OCI-LY7 (cell line): ENCODE results near the gene PHF1. TPM values are rescaled to one million over a fixed set of nuclear protein-coding genes. Genes with fewer than 3 reads are reported as not detected.
"Not testable (repeated sequence)": the region's sequence is repeated elsewhere in the genome, so short reads cannot be mapped to it uniquely, and the experiment has no call there.

Experiments
- BruUV-seq: library from RNA; stranded (reverse); fragments of 400-500 nt; replicated peaks from 2 replicates; lab custom pipeline; 2021; lab: Mats Ljungman, UMichigan
- CTCF ChIA-PET: fragments of 300-600 bp; sonication (Branson Sonifier 250); formaldehyde crosslinking; loops from one replicate; lab custom pipeline; 2022; ENCODE audit warnings: antibody characterized with exemption; ENCODE audit not compliant: unreplicated experiment; lab: Charles Lee
- POLR2A ChIA-PET: fragments of 300-600 bp; sonication (Branson Sonifier 250); formaldehyde crosslinking; loops from one replicate; lab custom pipeline; 2022; ENCODE audit warnings: antibody characterized with exemption; lab: Charles Lee
- DNase-seq: peaks from one replicate; pipeline ENCODE4 v3.0.0-alpha.2; 2015; ENCODE audit warnings: low spot score
- H2AFZ ChIP-seq: fragments of 200-600 bp; sonication (generic), shearing (Covaris generic); 2 replicates; pipeline ENCODE4 v1.6.1; 2014; ENCODE audit warnings: mild to moderate bottlenecking, antibody characterized with exemption, low read length, moderate library complexity
- H3K27ac ChIP-seq: fragments of 200-600 bp; sonication (generic); 2 replicates; pipeline ENCODE4 v1.5.1; 2014; ENCODE audit warnings: mixed run types, low read depth, mild to moderate bottlenecking, moderate library complexity, low read length, inconsistent platforms; ENCODE audit not compliant: poor library complexity, severe bottlenecking
- H3K36me3 ChIP-seq: fragments of 200-600 bp; sonication (generic); 2 replicates; pipeline ENCODE4 v1.6.1; 2014; ENCODE audit warnings: mild to moderate bottlenecking, antibody characterized with exemption, low read length, moderate library complexity, mixed read lengths; ENCODE audit not compliant: insufficient read depth
- H3K4me1 ChIP-seq: fragments of 200-600 bp; sonication (generic); 2 replicates; pipeline ENCODE4 v1.5.1; 2014; ENCODE audit warnings: mild to moderate bottlenecking, low read length; ENCODE audit not compliant: insufficient read depth, poor library complexity, severe bottlenecking
- H3K4me2 ChIP-seq: fragments of 200-600 bp; sonication (generic); 2 replicates; pipeline ENCODE4 v1.6.1; 2014; ENCODE audit warnings: mild to moderate bottlenecking, low read length
- H3K4me3 ChIP-seq: fragments of 200-600 bp; sonication (generic); 2 replicates; pipeline ENCODE4 v1.5.1; 2014; ENCODE audit warnings: mild to moderate bottlenecking, low read depth, low read length; ENCODE audit not compliant: poor library complexity, severe bottlenecking
- H3K79me2 ChIP-seq: fragments of 200-600 bp; sonication (generic); 2 replicates; pipeline ENCODE4 v1.6.1; 2016; ENCODE audit warnings: low read depth, mild to moderate bottlenecking, low read length, moderate library complexity, mixed read lengths; ENCODE audit not compliant: insufficient read depth
- H3K9me2 ChIP-seq: fragments of 200-600 bp; sonication (generic); 2 replicates; pipeline ENCODE4 v1.6.1; 2016; ENCODE audit warnings: mild to moderate bottlenecking, low read length, mixed read lengths; ENCODE audit not compliant: insufficient read depth
- H3K9me3 ChIP-seq: fragments of 200-600 bp; sonication (generic); 2 replicates; pipeline ENCODE4 v1.6.1; 2014; ENCODE audit warnings: mild to moderate bottlenecking, mixed run types, low read length, mixed read lengths
- H4K20me1 ChIP-seq: fragments of 200-600 bp; sonication (generic); 2 replicates; pipeline ENCODE4 v1.6.1; 2014; ENCODE audit warnings: mild to moderate bottlenecking, antibody characterized with exemption, low read length, moderate library complexity, mixed read lengths; ENCODE audit not compliant: insufficient read depth
- EZH2phosphoT487 ChIP-seq: fragments of 200-600 bp; sonication (generic); IDR thresholded peaks from 2 replicates; pipeline ENCODE4 v1.6.1; 2018; ENCODE audit warnings: low read depth, borderline replicate concordance, mild to moderate bottlenecking, mixed run types, antibody characterized with exemption, low read length, moderate library complexity, mixed read lengths
- intact Hi-C: fragments of 100-400 bp; cut with micrococcal nuclease; formaldehyde crosslinking; loops from one replicate; pipeline ENCODE4 v1.10.0; 2022; ENCODE audit not compliant: unreplicated experiment
- total RNA-seq, 2 experiments: library from RNA; depleted of rRNA in 1 of 2; stranded (reverse); fragments of >200 nt in 1 of 2; shearing (Covaris generic) in 1 of 2; gene quantifications; 2 replicates each; pipeline ENCODE4 v1.2.3, GENCODE V29; 2014 to 2022
- TF ChIP-seq, protein P1 (sequence below): fragments of 200-600 bp; sonication (generic); conservative IDR thresholded peaks from 2 replicates; pipeline ENCODE4 v1.5.1; 2014; ENCODE audit warnings: mild to moderate bottlenecking, antibody characterized with exemption, low read length, moderate library complexity, mixed read lengths

The PHF1 gene
- total RNA-seq, 2 experiments from 2014 or later: 19.9 to 30.2 TPM

GRCh38 chr6:33367009-33367714 lies 43.7 kb upstream of the PHF1 start:
- Histone ChIP-seq H3K79me2 (no peaks in the 10 kb centered on the region), H4K20me1 (no peaks in the 10 kb centered on the region), H3K4me1 (peaks cover 4% of the 10 kb centered on the region), H2AFZ (no peak overlapping the region), H3K36me3 (no peaks in the 10 kb centered on the region), H3K9me3 (no peaks in the 10 kb centered on the region), H3K4me2 (no peak overlapping the region), H3K27ac (no peak overlapping the region), H3K9me2 (no peaks in the 10 kb centered on the region), H3K4me3 (no peak overlapping the region)
- POLR2A ChIA-PET: no interaction called here
- no TSS peak for BruUV-seq
- no peak for TF ChIP-seq EZH2phosphoT487
- TF ChIP-seq, protein P1, sequence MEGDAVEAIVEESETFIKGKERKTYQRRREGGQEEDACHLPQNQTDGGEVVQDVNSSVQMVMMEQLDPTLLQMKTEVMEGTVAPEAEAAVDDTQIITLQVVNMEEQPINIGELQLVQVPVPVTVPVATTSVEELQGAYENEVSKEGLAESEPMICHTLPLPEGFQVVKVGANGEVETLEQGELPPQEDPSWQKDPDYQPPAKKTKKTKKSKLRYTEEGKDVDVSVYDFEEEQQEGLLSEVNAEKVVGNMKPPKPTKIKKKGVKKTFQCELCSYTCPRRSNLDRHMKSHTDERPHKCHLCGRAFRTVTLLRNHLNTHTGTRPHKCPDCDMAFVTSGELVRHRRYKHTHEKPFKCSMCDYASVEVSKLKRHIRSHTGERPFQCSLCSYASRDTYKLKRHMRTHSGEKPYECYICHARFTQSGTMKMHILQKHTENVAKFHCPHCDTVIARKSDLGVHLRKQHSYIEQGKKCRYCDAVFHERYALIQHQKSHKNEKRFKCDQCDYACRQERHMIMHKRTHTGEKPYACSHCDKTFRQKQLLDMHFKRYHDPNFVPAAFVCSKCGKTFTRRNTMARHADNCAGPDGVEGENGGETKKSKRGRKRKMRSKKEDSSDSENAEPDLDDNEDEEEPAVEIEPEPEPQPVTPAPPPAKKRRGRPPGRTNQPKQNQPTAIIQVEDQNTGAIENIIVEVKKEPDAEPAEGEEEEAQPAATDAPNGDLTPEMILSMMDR: no peak
- no peak for DNase-seq
- intact Hi-C loops: no loop called here
- CTCF ChIA-PET: no interaction called here

DNA sequence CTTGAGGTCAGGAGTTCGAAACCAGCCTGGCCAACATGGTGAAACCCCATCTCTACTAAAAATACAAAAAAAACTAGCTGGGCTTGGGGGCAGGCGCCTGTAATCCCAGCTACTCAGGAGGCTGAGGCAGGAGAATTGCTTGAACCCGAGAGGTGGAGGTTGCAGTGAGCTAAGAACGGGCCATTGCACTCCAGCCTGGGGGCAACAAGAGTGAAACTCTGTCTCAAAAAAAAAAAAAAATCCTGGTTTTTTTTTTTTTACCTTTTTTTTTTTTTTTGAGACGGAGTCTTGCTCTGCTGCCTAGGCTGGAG lies 43.1 kb upstream of the PHF1 start:
- H3K79me2 ChIP-seq, POLR2A ChIA-PET, H3K9me2 ChIP-seq, intact Hi-C loops, H3K4me3 ChIP-seq, H3K4me2 ChIP-seq, DNase-seq, CTCF ChIA-PET, H3K27ac ChIP-seq, H3K4me1 ChIP-seq, H4K20me1 ChIP-seq, H3K9me3 ChIP-seq, BruUV-seq, H3K36me3 ChIP-seq, H2AFZ ChIP-seq: not testable (repeated sequence)

GRCh38 chr6:33371901-33372300 lies 38.9 kb upstream of the PHF1 start:
- H3K36me3 ChIP-seq, H3K4me1 ChIP-seq, H2AFZ ChIP-seq, H3K79me2 ChIP-seq, H4K20me1 ChIP-seq, H3K4me3 ChIP-seq, H3K4me2 ChIP-seq, CTCF ChIA-PET, DNase-seq, H3K9me3 ChIP-seq, BruUV-seq, H3K27ac ChIP-seq, intact Hi-C loops, POLR2A ChIA-PET, H3K9me2 ChIP-seq: not testable (repeated sequence)
